Glutamatergic neuron (in vitro differentiated cells): ENCODE measurements around the gene DGKB. TPM values are rescaled to one million over a fixed set of nuclear protein-coding genes. Genes with fewer than 3 reads are reported as not detected.

ENCODE experiments used
- DNase-seq: peaks from one replicate; pipeline ENCODE4 v3.0.0; 2022
- H3K27ac Mint-ChIP-seq: one replicate; pipeline ENCODE4 v1.8.0; 2020; ENCODE audit warnings: mild to moderate bottlenecking, mixed read lengths, inconsistent platforms; ENCODE audit not compliant: unreplicated experiment
- H3K27me3 Mint-ChIP-seq: one replicate; pipeline ENCODE4 v1.8.0; 2020; ENCODE audit warnings: mild to moderate bottlenecking, moderate library complexity, mixed read lengths, inconsistent platforms; ENCODE audit not compliant: unreplicated experiment
- H3K36me3 Mint-ChIP-seq: one replicate; pipeline ENCODE4 v1.8.0; 2020; ENCODE audit warnings: mild to moderate bottlenecking, mixed read lengths, inconsistent platforms; ENCODE audit not compliant: unreplicated experiment
- H3K4me1 Mint-ChIP-seq: one replicate; pipeline ENCODE4 v1.8.0; 2020; ENCODE audit warnings: mild to moderate bottlenecking, low read depth, mixed read lengths, inconsistent platforms; ENCODE audit not compliant: unreplicated experiment
- H3K4me3 Mint-ChIP-seq: one replicate; pipeline ENCODE4 v1.8.0; 2020; ENCODE audit warnings: mild to moderate bottlenecking, mixed read lengths, inconsistent platforms; ENCODE audit not compliant: unreplicated experiment
- H3K9me3 Mint-ChIP-seq: one replicate; pipeline ENCODE4 v1.8.0; 2020; ENCODE audit warnings: mild to moderate bottlenecking, moderate library complexity, mixed read lengths, inconsistent platforms; ENCODE audit not compliant: unreplicated experiment
- total RNA-seq: library from RNA; stranded (reverse); fragmentation: NEBNext Ultra II Directional; extraction: Animal tissue kit (Norgen Biotek cat#: 25700); gene quantifications from one replicate; pipeline ENCODE4 v1.2.1, GENCODE V29; 2021; ENCODE audit not compliant: unreplicated experiment
- TF ChIP-seq, protein P1 (sequence below): fragments of 200-600 bp; sonication (generic); IDR thresholded peaks from one replicate; pipeline ENCODE4 v1.5.0; 2021; ENCODE audit not compliant: partially characterized antibody, unreplicated experiment

The DGKB gene
- total RNA-seq, 1 donor from 2014 or later = 57.8 TPM

DNA sequence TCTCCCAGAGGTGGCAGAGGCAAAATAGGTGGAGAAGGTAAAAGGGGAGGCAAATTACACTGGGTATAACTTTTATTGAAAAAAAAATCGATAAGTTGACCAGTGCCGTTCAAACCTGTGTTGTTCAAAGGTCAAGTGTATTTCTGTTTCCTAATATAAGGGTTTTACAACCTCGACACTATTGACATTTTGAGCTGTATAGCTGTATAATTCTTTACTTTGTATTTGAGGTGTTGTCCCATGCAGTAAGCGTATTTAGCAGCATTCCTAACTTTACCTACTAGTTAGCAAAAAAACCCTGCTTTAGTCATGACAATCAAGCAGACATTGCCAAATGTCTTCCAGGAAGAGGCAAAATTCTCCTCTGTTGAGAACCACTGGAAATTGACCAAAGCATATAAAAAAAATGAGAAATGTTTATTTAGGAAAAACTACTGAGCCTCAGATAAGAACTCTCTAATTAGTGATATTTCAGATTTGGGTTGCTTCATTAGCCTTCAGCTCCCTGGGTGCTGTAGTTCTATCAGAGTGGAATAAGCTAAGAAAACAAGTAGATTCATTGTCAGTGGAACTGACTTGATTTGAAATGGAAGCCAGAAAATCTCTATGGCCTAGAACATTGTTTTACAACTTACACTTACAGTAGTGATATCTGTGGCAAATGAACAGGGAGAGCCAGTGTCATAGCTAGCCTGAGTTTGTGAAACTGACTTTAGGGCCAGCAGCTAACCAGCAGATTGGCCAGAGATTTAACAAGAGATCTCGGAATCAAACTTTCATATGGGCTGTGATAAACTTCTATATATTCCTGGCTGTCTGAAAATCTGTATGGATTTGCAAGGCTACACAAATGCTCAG, 331.6 kb downstream of the DGKB start:
- Mint-ChIP-seq H3K27ac (no peak overlapping the region), H3K36me3 (no peaks in the 10 kb centered on the region), H3K27me3 (no peaks in the 10 kb centered on the region), H3K9me3 (no peaks in the 10 kb centered on the region), H3K4me3 (no peak overlapping the region), H3K4me1 (no peaks in the 10 kb centered on the region)
- TF ChIP-seq, protein P1, sequence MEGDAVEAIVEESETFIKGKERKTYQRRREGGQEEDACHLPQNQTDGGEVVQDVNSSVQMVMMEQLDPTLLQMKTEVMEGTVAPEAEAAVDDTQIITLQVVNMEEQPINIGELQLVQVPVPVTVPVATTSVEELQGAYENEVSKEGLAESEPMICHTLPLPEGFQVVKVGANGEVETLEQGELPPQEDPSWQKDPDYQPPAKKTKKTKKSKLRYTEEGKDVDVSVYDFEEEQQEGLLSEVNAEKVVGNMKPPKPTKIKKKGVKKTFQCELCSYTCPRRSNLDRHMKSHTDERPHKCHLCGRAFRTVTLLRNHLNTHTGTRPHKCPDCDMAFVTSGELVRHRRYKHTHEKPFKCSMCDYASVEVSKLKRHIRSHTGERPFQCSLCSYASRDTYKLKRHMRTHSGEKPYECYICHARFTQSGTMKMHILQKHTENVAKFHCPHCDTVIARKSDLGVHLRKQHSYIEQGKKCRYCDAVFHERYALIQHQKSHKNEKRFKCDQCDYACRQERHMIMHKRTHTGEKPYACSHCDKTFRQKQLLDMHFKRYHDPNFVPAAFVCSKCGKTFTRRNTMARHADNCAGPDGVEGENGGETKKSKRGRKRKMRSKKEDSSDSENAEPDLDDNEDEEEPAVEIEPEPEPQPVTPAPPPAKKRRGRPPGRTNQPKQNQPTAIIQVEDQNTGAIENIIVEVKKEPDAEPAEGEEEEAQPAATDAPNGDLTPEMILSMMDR = no peak
- no peak for DNase-seq

DNA sequence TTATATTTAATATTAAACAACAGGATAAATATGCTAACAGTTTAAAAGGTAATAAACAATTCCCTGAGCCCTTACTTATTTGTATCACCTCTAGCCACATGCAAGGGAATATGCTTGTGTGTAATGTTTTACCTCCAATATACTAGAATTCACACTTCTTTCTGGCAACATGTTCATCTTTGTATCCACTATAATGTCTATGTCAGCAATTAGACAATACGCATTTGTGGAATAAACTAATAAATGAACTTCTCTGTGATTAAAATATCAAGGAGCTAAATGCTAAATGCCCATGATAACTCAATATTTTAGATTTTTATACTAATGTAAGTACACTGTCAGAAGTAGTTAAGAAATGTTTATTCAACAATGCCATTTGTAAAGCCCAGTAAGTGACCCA, 350.5 kb downstream of the DGKB start:
- Mint-ChIP-seq H3K4me3 (no peak overlapping the region), H3K36me3 (no peaks in the 10 kb centered on the region), H3K27ac (no peak overlapping the region), H3K27me3 (no peaks in the 10 kb centered on the region), H3K9me3 (no peaks in the 10 kb centered on the region), H3K4me1 (peaks cover 29% of the 10 kb centered on the region)
- TF ChIP-seq, protein P1 = no peak
- DNase-seq = no peak

GRCh38 chr7:14551310-14551709, 351.2 kb downstream of the DGKB start:
- no peak for DNase-seq
- TF ChIP-seq, protein P1 = no peak
- Mint-ChIP-seq H3K36me3 (no peaks in the 10 kb centered on the region), H3K4me3 (peak overlapping the region; percentile 36), H3K27me3 (no peaks in the 10 kb centered on the region), H3K4me1 (peaks cover 29% of the 10 kb centered on the region), H3K9me3 (no peaks in the 10 kb centered on the region), H3K27ac (peak overlapping the region; percentile 52)

DNA sequence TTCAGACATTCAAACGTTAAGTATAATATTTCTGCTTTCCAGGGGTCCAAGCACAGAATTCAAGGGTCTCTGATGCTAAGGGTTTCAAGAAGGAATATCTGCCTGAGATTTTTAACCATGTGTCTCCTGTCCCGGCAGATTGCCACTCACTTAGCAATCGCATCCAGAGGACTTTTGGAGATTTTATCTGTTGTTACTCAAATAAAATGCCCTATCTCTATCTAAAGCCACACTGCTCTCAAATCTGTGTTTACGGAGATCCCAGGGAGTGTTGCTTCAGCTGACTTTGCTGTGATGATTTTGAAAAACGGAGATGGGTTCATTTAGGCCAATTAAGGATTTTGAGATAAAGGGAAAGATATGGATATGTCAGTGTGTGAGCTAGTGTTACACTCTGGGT, 359.9 kb downstream of the DGKB start:
- H3K4me3 Mint-ChIP-seq = no peak overlapping the region
- no peaks in the 10 kb centered on the region for H3K36me3 Mint-ChIP-seq
- H3K27me3 Mint-ChIP-seq = no peaks in the 10 kb centered on the region
- TF ChIP-seq, protein P1 = no peak
- no peaks in the 10 kb centered on the region for H3K4me1 Mint-ChIP-seq
- H3K27ac Mint-ChIP-seq = no peak overlapping the region
- H3K9me3 Mint-ChIP-seq = peaks cover 1% of the 10 kb centered on the region
- no peak for DNase-seq

DNA sequence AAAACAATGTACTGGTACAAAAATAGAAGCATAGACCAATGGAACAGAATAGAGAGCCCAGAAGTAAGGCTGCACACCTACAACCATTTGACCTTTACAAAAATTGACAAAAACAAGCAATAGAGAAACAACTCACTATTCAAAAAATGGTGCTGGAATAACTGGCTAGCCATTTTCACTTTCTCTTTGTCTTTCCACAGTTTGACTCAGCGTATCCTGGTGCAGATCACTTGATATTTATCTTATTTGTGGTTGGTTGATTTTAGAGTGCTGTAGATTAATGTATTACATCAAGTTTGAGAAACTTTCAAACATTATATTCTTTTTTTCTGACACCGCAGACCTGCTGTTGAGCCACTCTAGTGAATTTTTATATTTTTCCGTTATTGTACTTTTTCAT, 381.4 kb downstream of the DGKB start:
- H3K27ac Mint-ChIP-seq = no peak overlapping the region
- no peak for DNase-seq
- H3K4me3 Mint-ChIP-seq = no peak overlapping the region
- peaks cover 1% of the 10 kb centered on the region for H3K9me3 Mint-ChIP-seq
- TF ChIP-seq, protein P1 = no peak
- peaks cover 2% of the 10 kb centered on the region for H3K27me3 Mint-ChIP-seq
- no peaks in the 10 kb centered on the region for H3K4me1 Mint-ChIP-seq
- H3K36me3 Mint-ChIP-seq = no peaks in the 10 kb centered on the region
